ENCODE measurements around the gene MECP2.
"Not testable (repeated sequence)": the region's sequence is repeated elsewhere in the genome, so short reads cannot be mapped to it uniquely, and the experiment has no call there.

Gene MECP2

GRCh38 chrX:153984351-153985178, 113.0 kb downstream of the MECP2 start:
- no peak for DNase-seq

- no peak for DNase-seq
Measured at GRCh38 chrX:153983321-153983801, 114.2 kb downstream of the MECP2 start.

- DNase-seq, result no peak
Measured at GRCh38 chrX:153981771-153982533, 115.6 kb downstream of the MECP2 start.

GRCh38 chrX:153981231-153981630, 116.3 kb downstream of the MECP2 start:
- no peak for DNase-seq

- DNase-seq, result not testable (repeated sequence)
Measured at GRCh38 chrX:153980394-153980793, 117.1 kb downstream of the MECP2 start.

GRCh38 chrX:153974726-153975286, 122.7 kb downstream of the MECP2 start:
- no peak for DNase-seq

- DNase-seq, result no peak
Measured at GRCh38 chrX:153974003-153974725, 123.4 kb downstream of the MECP2 start.

- no peak for DNase-seq
Measured at GRCh38 chrX:153973127-153974002, 124.2 kb downstream of the MECP2 start.

GRCh38 chrX:153972368-153973126, 125.0 kb downstream of the MECP2 start, which contains the start of gene TMEM187:
TSS of gene TMEM187 (plus strand) at chrX:153972754. CDS start at chrX:153982063, 9,309 bp downstream.
- DNase-seq, result peak; percentile 59 to 80

All from hippocampal formation (tissue), 2 donors.